MCF 10A (cell line): ENCODE measurements around the gene RHBG. TPM values are rescaled to one million over a fixed set of nuclear protein-coding genes. Genes with fewer than 3 reads are reported as not detected.
"Not testable (repeated sequence)": the region's sequence is repeated elsewhere in the genome, so short reads cannot be mapped to it uniquely, and the experiment has no call there.

Experiments
- BruUV-seq: library from RNA; stranded (reverse); fragments of 400-500 nt; replicated peaks from 2 replicates; lab custom pipeline; 2021; lab: Mats Ljungman, UMichigan
- CTCF ChIA-PET: fragments of 300-600 bp; sonication (Branson Sonifier 250); formaldehyde crosslinking; extraction: SDS; loops from one replicate; lab custom pipeline; 2021; ENCODE audit warnings: antibody characterized with exemption, inconsistent platforms; lab: Yijun Ruan, JAX
- POLR2A ChIA-PET: fragments of 300-600, 350-650 bp; sonication (Branson Sonifier 250); formaldehyde crosslinking; extraction: SDS; loops from one replicate; lab custom pipeline; 2020; ENCODE audit warnings: antibody characterized with exemption, inconsistent platforms; lab: Yijun Ruan, JAX
- DNase-seq: peaks from one replicate; pipeline ENCODE4 v3.0.0-alpha.2; 2018; ENCODE audit not compliant: unreplicated experiment
- H3K27ac Mint-ChIP-seq: one replicate; pipeline ENCODE4 v1.8.0; 2022; ENCODE audit warnings: mild to moderate bottlenecking, low read depth, mixed read lengths; ENCODE audit not compliant: unreplicated experiment
- H3K27me3 Mint-ChIP-seq: one replicate; pipeline ENCODE4 v1.8.0; 2022; ENCODE audit warnings: mixed read lengths; ENCODE audit not compliant: insufficient read depth, unreplicated experiment
- H3K36me3 Mint-ChIP-seq: one replicate; pipeline ENCODE4 v1.8.0; 2022; ENCODE audit warnings: mild to moderate bottlenecking, moderate library complexity, mixed read lengths; ENCODE audit not compliant: insufficient read depth, unreplicated experiment
- H3K4me1 Mint-ChIP-seq: one replicate; pipeline ENCODE4 v1.8.0; 2022; ENCODE audit warnings: mixed read lengths; ENCODE audit not compliant: insufficient read depth, unreplicated experiment
- H3K4me3 Mint-ChIP-seq: one replicate; pipeline ENCODE4 v1.8.0; 2022; ENCODE audit warnings: mild to moderate bottlenecking, moderate library complexity, mixed read lengths; ENCODE audit not compliant: unreplicated experiment
- H3K9me3 Mint-ChIP-seq: one replicate; pipeline ENCODE4 v1.8.0; 2022; ENCODE audit warnings: mixed read lengths; ENCODE audit not compliant: unreplicated experiment
- CTCF ChIP-seq: fragments of 200-600 bp; IDR thresholded peaks from one replicate; pipeline ENCODE4 v1.8.0; 2022; ENCODE audit warnings: antibody characterized with exemption, mild to moderate bottlenecking; ENCODE audit not compliant: unreplicated experiment
- intact Hi-C: fragments of 100-400 bp; cut with micrococcal nuclease; formaldehyde crosslinking; loops from 2 replicates; pipeline ENCODE4 v1.14.1; 2022
- total RNA-seq: library from RNA; stranded (reverse); gene quantifications from 2 replicates; pipeline ENCODE4 v1.2.3, GENCODE V29; 2022

The RHBG gene
- total RNA-seq, 1 experiment from 2014 or later, result not detected

- no TSS peak for BruUV-seq
- H3K27ac Mint-ChIP-seq, result no peak overlapping the region
- DNase-seq, result no peak
- POLR2A ChIA-PET, result interaction anchor here (0.6 to 1.6 kb wide), 3 partner anchors 14 to 111 kb away, joined by 3 read pairs; no protein-coding TSS in a partner anchor
- CTCF ChIA-PET, result interaction anchor here (1.2 to 4.8 kb wide), 3 partner anchors 9 to 73 kb away, joined by 4 to 38 read pairs (median 17); no protein-coding TSS in a partner anchor
- no peak for TF ChIP-seq CTCF
- H3K9me3 Mint-ChIP-seq, result no peaks in the 10 kb centered on the region
- H3K4me1 Mint-ChIP-seq, result no peaks in the 10 kb centered on the region
- H3K36me3 Mint-ChIP-seq, result no peaks in the 10 kb centered on the region
- no peak overlapping the region for H3K4me3 Mint-ChIP-seq
- H3K27me3 Mint-ChIP-seq, result no peaks in the 10 kb centered on the region
- intact Hi-C loops, result no loop called here
Observed at GRCh38 chr1:156346636-156347035, 22.4 kb upstream of the RHBG start.

GRCh38 chr1:156347331-156347730, 21.7 kb upstream of the RHBG start:
- H3K9me3 Mint-ChIP-seq, result no peaks in the 10 kb centered on the region
- no peaks in the 10 kb centered on the region for H3K36me3 Mint-ChIP-seq
- intact Hi-C loops, result no loop called here
- ChIA-PET CTCF (interaction anchor here (0.5 to 4.8 kb wide), 8 partner anchors 8 to 421 kb away, joined by 3 to 38 read pairs (median 4); no protein-coding TSS in a partner anchor), POLR2A (interaction anchor here (1.6 kb wide), 1 partner anchor 110 kb away, joined by 3 read pairs; no protein-coding TSS in a partner anchor)
- no peaks in the 10 kb centered on the region for H3K4me1 Mint-ChIP-seq
- no TSS peak for BruUV-seq
- no peak overlapping the region for H3K4me3 Mint-ChIP-seq
- no peak overlapping the region for H3K27ac Mint-ChIP-seq
- no peak for DNase-seq
- H3K27me3 Mint-ChIP-seq, result no peaks in the 10 kb centered on the region
- TF ChIP-seq CTCF, result no peak

GRCh38 chr1:156352481-156352880, 16.5 kb upstream of the RHBG start:
- H3K9me3 Mint-ChIP-seq, DNase-seq, H3K4me1 Mint-ChIP-seq, BruUV-seq, H3K27ac Mint-ChIP-seq, intact Hi-C loops, H3K36me3 Mint-ChIP-seq, H3K4me3 Mint-ChIP-seq: not testable (repeated sequence)
- H3K27me3 Mint-ChIP-seq, result peaks cover 22% of the 10 kb centered on the region
- CTCF ChIA-PET, result interaction anchor here (0.6 to 5.7 kb wide), 10 partner anchors 12 to 306 kb away, joined by 3 to 50 read pairs (median 4); no protein-coding TSS in a partner anchor
- POLR2A ChIA-PET, result interaction anchor here (0.5 to 1.1 kb wide), 3 partner anchors 9 to 375 kb away, joined by 3 to 4 read pairs (median 3); no protein-coding TSS in a partner anchor

GRCh38 chr1:156356262-156356874, 12.6 kb upstream of the RHBG start:
- BruUV-seq, result no TSS peak
- no peak for DNase-seq

More at GRCh38 chr1:156356262-156356874, 12.6 kb upstream of the RHBG start:
- H3K27ac Mint-ChIP-seq, result no peak overlapping the region
- CTCF ChIA-PET, result interaction anchor here (0.6 to 5.7 kb wide), 23 partner anchors 8 to 271 kb away, joined by 3 to 50 read pairs (median 4); no protein-coding TSS in a partner anchor
- no peak overlapping the region for H3K4me3 Mint-ChIP-seq
- peaks cover 7% of the 10 kb centered on the region for H3K4me1 Mint-ChIP-seq
- intact Hi-C loops, result no loop called here
- H3K36me3 Mint-ChIP-seq, result peaks cover 6% of the 10 kb centered on the region
- H3K9me3 Mint-ChIP-seq, result no peaks in the 10 kb centered on the region
- no peak for TF ChIP-seq CTCF
- H3K27me3 Mint-ChIP-seq, result peaks cover 52% of the 10 kb centered on the region
- POLR2A ChIA-PET, result interaction anchor here (0.6 kb wide), 2 partner anchors 73 to 91 kb away, joined by 3 read pairs; no protein-coding TSS in a partner anchor
